Ovary (tissue), 9 donors: Measurements from ENCODE around the gene TFEC. TPM values are rescaled to one million over a fixed set of nuclear protein-coding genes. Genes with fewer than 3 reads are reported as not detected.

Source experiments
- DNase-seq, 5 donors: peaks; one replicate each; pipeline ENCODE4 v3.0.0-alpha.2; 2019 to 2020
- H3K27ac ChIP-seq, 2 donors: fragments of 200-600 bp; one replicate each; pipeline versions ENCODE4 v1.5.1 to v1.8.0; 2019 to 2022
- H3K27me3 ChIP-seq: fragments of 200-600 bp; one replicate; pipeline ENCODE4 v1.8.0; 2022
- H3K36me3 ChIP-seq: fragments of 200-600 bp; sonication (generic); one replicate; pipeline ENCODE4 v1.5.1; 2019
- H3K4me1 ChIP-seq: one replicate; pipeline ENCODE4 v1.8.1; 2013; ENCODE audit warnings: mild to moderate bottlenecking, moderate library complexity; ENCODE audit not compliant: insufficient read depth
- H3K4me3 ChIP-seq: fragments of 200-600 bp; sonication (generic); one replicate; pipeline ENCODE4 v1.5.1; 2017
- H3K9me3 ChIP-seq, 2 donors: fragments of 200-600 bp in 1 of 2; sonication (generic) in 1 of 2; one replicate each; pipeline versions ENCODE4 v1.5.1 to v1.8.1; 2013 to 2019; ENCODE audit warnings: mild to moderate bottlenecking in 1 of 2, moderate library complexity in 1 of 2
- EP300 ChIP-seq: sonication (generic); formaldehyde crosslinking; IDR thresholded peaks from one replicate; pipeline ENCODE4 v1.6.1; 2017; ENCODE audit warnings: antibody characterized with exemption
- POLR2A ChIP-seq: fragments of 450-650 bp; IDR thresholded peaks from one replicate; pipeline ENCODE4 v1.6.1; 2017; ENCODE audit warnings: antibody characterized with exemption, mild to moderate bottlenecking, moderate library complexity
- WGBS, 3 donors: extraction: QIAGEN DNeasy Blood & Tissue Kit in 1 of 3; methylation state at CpG; one replicate each; pipeline versions ENCODE4 v1.1.5 to v1.1.7; 2013 to 2017; 5-methylcytosine and 5-hydroxymethylcytosine counted together
- intact Hi-C, 4 donors: fragments of 100-400 bp; cut with DNase I; formaldehyde crosslinking; loops; one replicate each; pipeline versions ENCODE4 v1.11.0 to v1.15.1; 2022 to 2023
- polyA plus RNA-seq, 2 donors: library from polyadenylated mRNA; stranded (reverse); fragments of 200-250 nt in 1 of 2; fragments of 350-450 nt in 1 of 2; fragmentation: Illumina TruSeq in 1 of 2; extraction: RNeasy Lipid Tissue Mini Kit (QIAGEN cat#74804) in 1 of 2; gene quantifications; one replicate each; pipeline ENCODE4 v1.2.3, GENCODE V29; 2013 to 2014
- total RNA-seq, 7 donors: library from RNA; depleted of rRNA in 2 of 7; stranded (reverse); fragments of >200 nt in 2 of 7; fragmentation: NEBNext Ultra II Directional in 3 of 7; extraction: Animal tissue kit (Norgen Biotek cat#: 25700) in 3 of 7; gene quantifications; one replicate each; pipeline versions ENCODE4 v1.1.0 to v1.2.4, GENCODE V29; 2016 to 2023
- TF ChIP-seq, protein P1 (sequence below), 3 donors: fragments of 450-650 bp in 2 of 3; fragments of 200-600 bp in 1 of 3; IDR thresholded peaks; one replicate each; pipeline versions ENCODE4 v1.5.1 to v1.8.0; 2016 to 2022; ENCODE audit warnings: antibody characterized with exemption in 3 of 3, mild to moderate bottlenecking in 1 of 3
- donor health status: DM: no; HTN: no; CAD: no; lungs with moderate emphysema.
- donor health status: DM: no; HTN: no; CAD: no.
- donor health status: Bipolar disorder and iron deficiency.
- donor health status: DM: yes; HTN: yes; CAD: no.
- donor health status: DM: no; HTN: no; CAD: no.
- donor health status: DM: yes; HTN: yes; CAD: no.

TFEC gene
- total and polyA plus RNA-seq, 9 donors: 0.52 to 7.6 (median 1.8) TPM

DNA sequence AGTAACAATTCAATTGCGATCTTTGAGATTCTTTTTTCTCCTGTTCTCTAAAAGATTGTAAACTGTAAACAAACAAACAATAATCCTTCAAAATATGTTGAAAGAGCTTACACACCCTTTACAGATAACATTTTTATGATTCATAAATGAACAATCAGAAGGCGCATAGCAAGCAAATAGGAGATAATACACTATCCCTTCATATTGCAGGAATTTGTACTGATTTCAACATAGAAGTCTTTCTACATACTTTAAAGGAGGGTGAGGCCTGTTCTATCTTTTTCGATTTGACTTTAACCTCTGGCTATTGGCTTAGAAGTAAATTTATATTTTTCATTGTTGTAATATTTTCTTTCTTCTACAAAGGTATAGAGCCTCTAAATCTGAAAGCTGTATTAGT is 57.2 kb downstream of the TFEC start:
- no peaks in the 10 kb centered on the region for H3K9me3 ChIP-seq
- H3K4me3 ChIP-seq: no peak overlapping the region
- no peak for TF ChIP-seq EP300
- H3K27me3 ChIP-seq: no peaks in the 10 kb centered on the region
- intact Hi-C loops: no loop called here
- WGBS, 3 donors: 71 to 82% (median 75%) methylated on average over 3 of the region's 3 CpGs
- no peak for DNase-seq
- no peaks in the 10 kb centered on the region for H3K36me3 ChIP-seq
- no peaks in the 10 kb centered on the region for H3K4me1 ChIP-seq
- no peak overlapping the region for H3K27ac ChIP-seq

GRCh38 chr7:115971506-115971905 is 59.1 kb downstream of the TFEC start:
- no peak for TF ChIP-seq POLR2A
- TF ChIP-seq, protein P1, sequence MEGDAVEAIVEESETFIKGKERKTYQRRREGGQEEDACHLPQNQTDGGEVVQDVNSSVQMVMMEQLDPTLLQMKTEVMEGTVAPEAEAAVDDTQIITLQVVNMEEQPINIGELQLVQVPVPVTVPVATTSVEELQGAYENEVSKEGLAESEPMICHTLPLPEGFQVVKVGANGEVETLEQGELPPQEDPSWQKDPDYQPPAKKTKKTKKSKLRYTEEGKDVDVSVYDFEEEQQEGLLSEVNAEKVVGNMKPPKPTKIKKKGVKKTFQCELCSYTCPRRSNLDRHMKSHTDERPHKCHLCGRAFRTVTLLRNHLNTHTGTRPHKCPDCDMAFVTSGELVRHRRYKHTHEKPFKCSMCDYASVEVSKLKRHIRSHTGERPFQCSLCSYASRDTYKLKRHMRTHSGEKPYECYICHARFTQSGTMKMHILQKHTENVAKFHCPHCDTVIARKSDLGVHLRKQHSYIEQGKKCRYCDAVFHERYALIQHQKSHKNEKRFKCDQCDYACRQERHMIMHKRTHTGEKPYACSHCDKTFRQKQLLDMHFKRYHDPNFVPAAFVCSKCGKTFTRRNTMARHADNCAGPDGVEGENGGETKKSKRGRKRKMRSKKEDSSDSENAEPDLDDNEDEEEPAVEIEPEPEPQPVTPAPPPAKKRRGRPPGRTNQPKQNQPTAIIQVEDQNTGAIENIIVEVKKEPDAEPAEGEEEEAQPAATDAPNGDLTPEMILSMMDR (IDR thresholded peaks at IDR 0.05): no peak
- TF ChIP-seq EP300: no peak
- no peak overlapping the region for H3K27ac ChIP-seq
- DNase-seq: no peak
- no peaks in the 10 kb centered on the region for H3K36me3 ChIP-seq
- H3K27me3 ChIP-seq: no peaks in the 10 kb centered on the region
- H3K4me3 ChIP-seq: no peak overlapping the region
- no peaks in the 10 kb centered on the region for H3K9me3 ChIP-seq
- intact Hi-C loops: no loop called here
- no peaks in the 10 kb centered on the region for H3K4me1 ChIP-seq

GRCh38 chr7:115968596-115968995 is 62.0 kb downstream of the TFEC start:
- H3K9me3 ChIP-seq: no peaks in the 10 kb centered on the region
- H3K27me3 ChIP-seq: no peaks in the 10 kb centered on the region
- DNase-seq: no peak
- TF ChIP-seq EP300 (no peak), POLR2A (no peak)
- TF ChIP-seq, protein P1 (IDR thresholded peaks at IDR 0.05): no peak
- 84 to 97% (median 88%) methylated on average over 1 of the region's 1 CpG for WGBS, 3 donors
- intact Hi-C loops: no loop called here
- H3K27ac ChIP-seq: no peak overlapping the region
- H3K4me3 ChIP-seq: no peak overlapping the region
- no peaks in the 10 kb centered on the region for H3K4me1 ChIP-seq
- no peaks in the 10 kb centered on the region for H3K36me3 ChIP-seq

GRCh38 chr7:115968171-115968570 is 62.4 kb downstream of the TFEC start:
- H3K4me3 ChIP-seq: no peak overlapping the region
- no peaks in the 10 kb centered on the region for H3K4me1 ChIP-seq
- no peak for DNase-seq
- intact Hi-C loops: no loop called here
- WGBS, 3 donors: 42 to 73% (median 49%) methylated on average over 1 of the region's 1 CpG
- H3K36me3 ChIP-seq: no peaks in the 10 kb centered on the region
- no peaks in the 10 kb centered on the region for H3K27me3 ChIP-seq
- no peaks in the 10 kb centered on the region for H3K9me3 ChIP-seq
- no peak overlapping the region for H3K27ac ChIP-seq
- TF ChIP-seq, protein P1 (IDR thresholded peaks at IDR 0.05): no peak
- TF ChIP-seq POLR2A: no peak
- no peak for TF ChIP-seq EP300

DNA sequence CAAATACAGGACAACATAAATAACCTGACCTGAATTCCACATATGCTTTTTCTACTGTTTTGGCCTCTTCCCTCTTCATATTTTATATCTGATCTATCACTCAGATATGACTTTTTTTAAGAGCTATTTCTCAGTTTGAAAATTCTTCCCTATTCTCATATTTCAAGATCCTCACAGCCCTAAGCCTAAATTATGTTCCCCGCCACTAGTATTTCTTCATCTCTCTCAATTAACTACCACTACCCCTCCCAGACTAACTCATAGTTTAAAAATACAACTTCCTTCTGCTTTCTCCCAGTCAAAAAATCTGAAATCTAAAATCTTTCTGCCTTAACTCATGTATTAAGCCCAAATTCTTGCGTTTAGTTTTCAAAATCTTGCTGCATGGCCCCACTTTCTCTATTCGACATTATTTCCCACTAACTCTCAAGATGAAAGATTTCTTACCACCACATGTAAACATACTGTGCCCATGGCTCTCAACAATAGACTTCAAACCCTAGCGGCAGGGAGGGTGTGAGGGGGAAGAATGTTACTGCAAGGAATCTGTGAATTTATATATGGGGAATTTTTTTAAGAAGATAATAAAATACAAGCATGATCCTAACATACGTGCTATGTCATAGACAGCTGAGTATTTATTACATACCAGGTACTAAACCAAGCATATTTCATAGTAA is 64.6 kb downstream of the TFEC start:
- TF ChIP-seq, protein P1 (IDR thresholded peaks at IDR 0.05): no peak
- TF ChIP-seq EP300 (no peak), POLR2A (no peak)
- no peak for DNase-seq
- Histone ChIP-seq H3K27me3 (no peaks in the 10 kb centered on the region), H3K4me1 (no peaks in the 10 kb centered on the region), H3K36me3 (no peaks in the 10 kb centered on the region), H3K4me3 (no peak overlapping the region), H3K27ac (no peak overlapping the region), H3K9me3 (no peaks in the 10 kb centered on the region)
- WGBS, 3 donors: 80 to 85% (median 80%) methylated on average over 5 of the region's 5 CpGs
- intact Hi-C loops: no loop called here
